ENCODE data around the gene SLK.

The SLK gene

DNA sequence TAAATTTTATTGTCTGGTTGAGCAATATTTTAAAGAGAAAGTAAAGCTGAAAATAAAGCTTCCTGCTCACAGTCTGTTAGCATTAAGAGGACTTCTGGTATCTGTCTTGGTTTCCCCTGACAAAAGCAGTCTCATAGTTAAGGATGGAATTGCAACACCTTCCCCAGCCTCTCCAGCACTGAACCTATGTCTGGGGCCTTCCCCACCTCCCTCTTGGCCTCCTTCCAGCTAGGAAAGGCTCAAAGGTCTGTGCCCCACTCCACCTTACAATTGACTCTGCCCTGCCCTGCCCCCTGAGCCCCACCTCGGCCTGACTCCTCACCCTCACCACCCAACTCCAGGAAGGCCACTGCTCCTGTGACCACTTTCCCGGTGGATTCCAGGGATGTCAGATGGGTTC, 85.5 kb downstream of the SLK start:
- no peak overlapping the region for H3K4me3 ChIP-seq (ENCODE audit: low read length in 2 of 2)
- peaks cover 0 to 2% of the 10 kb centered on the region in 2 donors for H3K27me3 ChIP-seq (ENCODE audit: control insufficient read depth in 1 of 2, insufficient read depth in 2 of 2, low read length in 2 of 2)
- no peak overlapping the region for H3K27ac ChIP-seq (ENCODE audit: low read length)
- no peaks in the 10 kb centered on the region for H3K9me3 ChIP-seq (ENCODE audit: control insufficient read depth in 2 of 2, low read length in 2 of 2)
- H3K9ac ChIP-seq (ENCODE audit: low read length in 2 of 2), result no peak overlapping the region
- no peaks in the 10 kb centered on the region for H3K36me3 ChIP-seq (ENCODE audit: control insufficient read depth in 2 of 2, insufficient read depth in 2 of 2, low read length in 2 of 2)
- H3K4me1 ChIP-seq (ENCODE audit: control insufficient read depth, insufficient read depth, low read length), result no peaks in the 10 kb centered on the region

DNA sequence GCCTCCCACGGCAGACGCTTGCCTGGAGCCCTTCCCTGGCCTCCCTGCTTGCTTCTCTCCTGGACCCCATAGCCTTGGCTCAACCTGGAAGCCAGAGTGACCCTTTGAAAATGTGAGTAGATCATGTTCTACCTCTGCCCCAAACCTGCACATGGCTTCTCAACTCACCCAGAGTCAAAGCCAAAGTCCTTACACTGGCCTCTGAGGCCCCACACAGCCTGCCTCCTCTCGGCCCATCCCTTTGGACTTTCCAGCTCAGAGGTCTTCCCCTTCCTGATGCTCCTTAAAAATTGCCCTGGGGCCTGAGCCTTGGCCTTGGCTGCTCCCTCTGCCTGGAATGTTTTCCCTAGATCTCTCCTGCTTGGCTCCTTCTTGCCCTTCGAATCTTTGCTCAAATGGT, 86.3 kb downstream of the SLK start:
- H3K9ac ChIP-seq (ENCODE audit: low read length in 2 of 2), result no peak overlapping the region
- H3K4me3 ChIP-seq (ENCODE audit: low read length in 2 of 2), result no peak overlapping the region
- no peak overlapping the region for H3K27ac ChIP-seq (ENCODE audit: low read length)

DNA sequence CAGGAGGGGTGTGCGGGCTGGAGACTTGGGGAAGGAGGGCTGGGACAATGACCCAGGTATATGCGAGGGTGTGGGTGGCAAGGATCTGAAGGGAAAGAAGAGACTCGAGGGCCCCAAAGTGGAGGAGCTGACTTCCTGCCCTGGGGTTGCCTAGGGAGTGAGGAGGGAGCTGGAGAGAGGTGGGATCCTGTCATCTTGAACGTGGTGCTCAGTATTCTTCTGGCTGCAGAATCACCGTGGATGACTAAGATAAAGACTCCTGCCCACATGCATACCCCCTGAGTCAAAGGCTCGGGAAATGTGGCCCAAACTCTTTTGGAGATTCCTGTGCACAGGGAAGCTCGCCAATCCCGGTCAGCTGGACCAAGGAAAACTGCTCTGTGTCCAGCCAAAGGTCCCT, 87.5 kb downstream of the SLK start:
- Histone ChIP-seq H3K9me3 (ENCODE audit: control insufficient read depth in 2 of 2, low read length in 2 of 2) (no peaks in the 10 kb centered on the region), H3K27ac (ENCODE audit: low read length) (no peak overlapping the region), H3K4me1 (ENCODE audit: control insufficient read depth, insufficient read depth, low read length) (no peaks in the 10 kb centered on the region), H3K4me3 (ENCODE audit: low read length in 2 of 2) (no peak overlapping the region), H3K27me3 (ENCODE audit: control insufficient read depth in 1 of 2, insufficient read depth in 2 of 2, low read length in 2 of 2) (no peaks in the 10 kb centered on the region), H3K36me3 (ENCODE audit: control insufficient read depth in 2 of 2, insufficient read depth in 2 of 2, low read length in 2 of 2) (no peaks in the 10 kb centered on the region), H3K9ac (ENCODE audit: low read length in 2 of 2) (no peak overlapping the region)

More for the DNA sequence above, 86.3 kb downstream of the SLK start:
- H3K36me3 ChIP-seq (ENCODE audit: control insufficient read depth in 2 of 2, insufficient read depth in 2 of 2, low read length in 2 of 2), result no peaks in the 10 kb centered on the region
- no peaks in the 10 kb centered on the region for H3K9me3 ChIP-seq (ENCODE audit: control insufficient read depth in 2 of 2, low read length in 2 of 2)
- no peaks in the 10 kb centered on the region for H3K4me1 ChIP-seq (ENCODE audit: control insufficient read depth, insufficient read depth, low read length)
- peaks cover 0 to 2% of the 10 kb centered on the region in 2 donors for H3K27me3 ChIP-seq (ENCODE audit: control insufficient read depth in 1 of 2, insufficient read depth in 2 of 2, low read length in 2 of 2)

DNA sequence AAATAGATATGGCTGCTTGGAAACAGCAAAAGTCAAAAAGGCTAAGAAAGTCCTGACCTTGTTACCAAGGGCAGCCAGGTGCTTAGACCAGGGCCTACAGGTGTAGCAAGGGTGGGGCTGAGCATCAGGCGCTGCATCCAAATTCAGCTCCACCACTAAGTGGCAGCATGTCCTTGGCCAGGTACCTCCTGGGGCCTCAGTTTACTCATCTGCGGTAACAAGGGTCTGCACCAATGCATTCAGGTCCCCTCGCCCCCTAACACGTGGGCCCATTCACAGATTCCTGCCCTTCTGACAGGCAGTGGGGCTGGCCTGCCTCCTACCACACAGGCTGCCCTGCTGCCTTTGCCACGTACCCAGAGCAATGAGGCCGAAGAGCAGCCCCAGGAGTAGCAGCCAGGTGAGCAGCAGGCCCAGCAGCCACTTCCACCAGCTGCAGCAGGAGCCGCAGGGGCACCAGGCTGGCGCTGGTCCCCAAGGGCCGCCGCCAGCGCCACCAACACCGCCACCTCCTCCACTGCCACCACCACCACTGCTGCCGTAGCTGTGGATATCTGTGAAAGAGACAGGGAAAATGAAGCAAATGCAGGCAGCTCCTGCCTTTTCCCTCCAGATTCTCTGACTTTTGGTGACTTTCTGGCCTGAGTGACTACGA, 89.8 kb downstream of the SLK start:
- no peak overlapping the region for H3K4me3 ChIP-seq (ENCODE audit: low read length in 2 of 2)
- H3K4me1 ChIP-seq (ENCODE audit: control insufficient read depth, insufficient read depth, low read length), result no peaks in the 10 kb centered on the region

DNA sequence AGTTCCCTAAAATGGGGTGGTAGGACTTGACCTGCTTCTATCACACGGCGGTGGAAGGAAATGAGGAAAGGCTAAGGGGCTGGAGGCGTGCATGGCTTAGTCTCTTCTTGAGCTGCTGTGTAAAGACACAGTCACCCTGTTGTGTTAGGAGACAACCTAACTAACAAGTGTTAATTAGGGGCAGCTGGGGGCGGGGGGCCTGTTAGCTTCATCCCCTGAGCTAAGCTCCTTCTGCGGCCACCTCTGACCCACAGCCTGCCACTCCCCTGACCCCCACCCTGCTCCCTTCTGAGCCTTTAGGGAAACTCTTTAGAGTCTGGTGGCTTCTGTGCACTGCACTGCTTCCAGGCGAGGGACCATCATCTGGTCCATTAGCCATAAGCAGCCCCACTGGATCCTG, 90.8 kb downstream of the SLK start:
- H3K9me3 ChIP-seq (ENCODE audit: control insufficient read depth in 2 of 2, low read length in 2 of 2), result no peaks in the 10 kb centered on the region
- no peaks in the 10 kb centered on the region for H3K4me1 ChIP-seq (ENCODE audit: control insufficient read depth, insufficient read depth, low read length)
- H3K9ac ChIP-seq (ENCODE audit: low read length in 2 of 2), result no peak overlapping the region
- H3K27ac ChIP-seq (ENCODE audit: low read length), result no peak overlapping the region
- H3K27me3 ChIP-seq (ENCODE audit: control insufficient read depth in 1 of 2, insufficient read depth in 2 of 2, low read length in 2 of 2), result no peaks in the 10 kb centered on the region
- no peaks in the 10 kb centered on the region for H3K36me3 ChIP-seq (ENCODE audit: control insufficient read depth in 2 of 2, insufficient read depth in 2 of 2, low read length in 2 of 2)
- no peak overlapping the region for H3K4me3 ChIP-seq (ENCODE audit: low read length in 2 of 2)

More for the DNA sequence above, 89.8 kb downstream of the SLK start:
- H3K27me3 ChIP-seq (ENCODE audit: control insufficient read depth in 1 of 2, insufficient read depth in 2 of 2, low read length in 2 of 2), result no peaks in the 10 kb centered on the region
- no peak overlapping the region for H3K9ac ChIP-seq (ENCODE audit: low read length in 2 of 2)
- H3K36me3 ChIP-seq (ENCODE audit: control insufficient read depth in 2 of 2, insufficient read depth in 2 of 2, low read length in 2 of 2), result no peaks in the 10 kb centered on the region
- no peak overlapping the region for H3K27ac ChIP-seq (ENCODE audit: low read length)
- no peaks in the 10 kb centered on the region for H3K9me3 ChIP-seq (ENCODE audit: control insufficient read depth in 2 of 2, low read length in 2 of 2)

DNA sequence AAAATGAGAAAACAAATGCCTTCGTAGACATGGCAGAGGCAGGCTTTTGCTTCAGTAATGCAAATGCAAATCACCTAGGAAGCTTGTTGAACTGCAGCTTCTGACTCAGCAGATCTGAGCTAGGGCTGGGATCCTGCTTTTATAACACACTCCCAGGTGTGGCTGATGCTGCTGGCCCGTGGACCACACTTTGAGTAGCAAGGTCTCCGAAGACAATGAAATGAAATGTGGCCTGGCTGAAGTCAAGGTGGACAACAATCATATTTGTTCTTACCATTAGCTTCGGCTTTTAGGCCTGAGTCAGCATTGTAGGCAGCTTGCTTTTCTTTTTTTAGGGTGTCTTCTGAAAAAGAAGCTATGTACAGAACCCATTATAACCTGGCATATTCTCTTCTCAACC, 92.4 kb downstream of the SLK start:
- Histone ChIP-seq H3K9ac (ENCODE audit: low read length in 2 of 2) (no peak overlapping the region), H3K36me3 (ENCODE audit: control insufficient read depth in 2 of 2, insufficient read depth in 2 of 2, low read length in 2 of 2) (no peaks in the 10 kb centered on the region), H3K4me1 (ENCODE audit: control insufficient read depth, insufficient read depth, low read length) (no peaks in the 10 kb centered on the region)

DNA sequence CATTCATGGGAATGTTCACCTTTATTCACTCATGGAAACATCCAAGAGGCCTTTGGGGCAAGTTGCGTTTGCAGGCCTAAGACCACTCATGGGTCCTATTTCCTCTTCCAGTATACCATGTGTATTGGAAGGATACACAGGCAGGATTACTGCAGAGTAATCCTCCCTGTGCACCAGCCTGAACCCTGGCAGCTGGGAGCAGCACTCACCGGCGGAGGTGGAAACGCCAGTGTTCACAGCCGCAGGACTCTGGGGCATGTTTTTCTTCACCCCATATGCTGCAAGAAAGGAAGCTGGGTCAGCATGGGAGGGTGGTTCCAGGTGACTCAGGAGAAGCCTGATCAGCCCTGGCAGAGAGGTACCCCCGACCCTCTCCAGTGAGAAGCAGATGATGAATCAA, 94.3 kb downstream of the SLK start:
- Histone ChIP-seq H3K9ac (ENCODE audit: low read length in 2 of 2) (no peak overlapping the region), H3K4me3 (ENCODE audit: low read length in 2 of 2) (no peak overlapping the region), H3K9me3 (ENCODE audit: control insufficient read depth in 2 of 2, low read length in 2 of 2) (no peaks in the 10 kb centered on the region), H3K36me3 (ENCODE audit: control insufficient read depth in 2 of 2, insufficient read depth in 2 of 2, low read length in 2 of 2) (no peaks in the 10 kb centered on the region), H3K4me1 (ENCODE audit: control insufficient read depth, insufficient read depth, low read length) (no peaks in the 10 kb centered on the region), H3K27ac (ENCODE audit: low read length) (no peak overlapping the region), H3K27me3 (ENCODE audit: control insufficient read depth in 1 of 2, insufficient read depth in 2 of 2, low read length in 2 of 2) (peaks cover 2 to 4% of the 10 kb centered on the region in 2 donors)

More for the DNA sequence above, 92.4 kb downstream of the SLK start:
- H3K4me3 ChIP-seq (ENCODE audit: low read length in 2 of 2), result no peak overlapping the region
- peaks cover 1 to 2% of the 10 kb centered on the region in 2 donors for H3K27me3 ChIP-seq (ENCODE audit: control insufficient read depth in 1 of 2, insufficient read depth in 2 of 2, low read length in 2 of 2)
- H3K9me3 ChIP-seq (ENCODE audit: control insufficient read depth in 2 of 2, low read length in 2 of 2), result no peaks in the 10 kb centered on the region
- H3K27ac ChIP-seq (ENCODE audit: low read length), result no peak overlapping the region

DNA sequence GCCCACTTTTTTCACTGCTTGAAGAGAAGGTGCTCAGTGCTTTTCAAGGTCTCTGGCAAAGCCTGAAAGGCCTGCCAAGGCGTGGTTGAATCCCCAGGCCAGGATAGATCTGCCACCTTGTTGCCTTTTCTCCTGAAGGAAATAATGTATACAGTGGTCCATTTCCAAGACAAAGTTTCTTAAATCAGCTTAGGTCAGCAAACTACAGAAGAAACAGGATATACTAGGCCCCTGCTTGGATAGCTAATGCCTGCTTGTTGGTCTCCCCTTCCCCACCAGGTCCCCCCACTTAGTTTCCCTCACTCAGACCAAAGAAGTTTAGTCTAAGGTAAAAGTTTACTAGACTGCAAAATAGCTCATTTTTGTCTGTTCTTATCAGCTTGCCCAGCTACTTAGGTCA, 98.8 kb downstream of the SLK start:
- Histone ChIP-seq H3K36me3 (ENCODE audit: control insufficient read depth in 2 of 2, insufficient read depth in 2 of 2, low read length in 2 of 2) (no peaks in the 10 kb centered on the region), H3K9ac (ENCODE audit: low read length in 2 of 2) (no peak overlapping the region), H3K4me1 (ENCODE audit: control insufficient read depth, insufficient read depth, low read length) (no peaks in the 10 kb centered on the region), H3K4me3 (ENCODE audit: low read length in 2 of 2) (no peak overlapping the region), H3K9me3 (ENCODE audit: control insufficient read depth in 2 of 2, low read length in 2 of 2) (no peaks in the 10 kb centered on the region), H3K27ac (ENCODE audit: low read length) (no peak overlapping the region), H3K27me3 (ENCODE audit: control insufficient read depth in 1 of 2, insufficient read depth in 2 of 2, low read length in 2 of 2) (peaks cover 2 to 4% of the 10 kb centered on the region in 2 donors)

DNA sequence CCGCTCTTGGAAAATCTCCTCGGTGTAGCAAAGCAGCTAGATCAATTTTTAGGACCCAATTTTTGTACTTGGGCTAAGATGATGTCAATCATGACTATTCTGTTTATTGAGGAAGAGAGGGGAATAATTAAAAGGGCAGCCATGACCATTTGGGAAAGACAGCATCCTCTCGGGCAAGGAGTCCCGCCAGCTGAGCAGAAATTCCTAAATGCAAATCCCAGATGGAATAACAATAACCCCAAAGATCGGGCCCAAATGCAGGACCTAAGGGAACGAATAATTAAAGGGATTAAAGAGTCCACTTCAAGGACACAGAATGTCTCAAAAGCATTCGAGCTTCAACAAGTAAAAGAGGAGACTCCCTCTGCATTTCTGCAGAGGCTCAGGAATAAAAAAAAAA, 100.0 kb downstream of the SLK start:
- no peaks in the 10 kb centered on the region for H3K9me3 ChIP-seq (ENCODE audit: control insufficient read depth in 2 of 2, low read length in 2 of 2)
- H3K4me1 ChIP-seq (ENCODE audit: control insufficient read depth, insufficient read depth, low read length), result no peaks in the 10 kb centered on the region
- H3K9ac ChIP-seq (ENCODE audit: low read length in 2 of 2), result no peak overlapping the region
- H3K27me3 ChIP-seq (ENCODE audit: control insufficient read depth in 1 of 2, insufficient read depth in 2 of 2, low read length in 2 of 2), result peaks cover 2 to 6% of the 10 kb centered on the region in 2 donors
- H3K27ac ChIP-seq (ENCODE audit: low read length), result no peak overlapping the region
- H3K36me3 ChIP-seq (ENCODE audit: control insufficient read depth in 2 of 2, insufficient read depth in 2 of 2, low read length in 2 of 2), result no peaks in the 10 kb centered on the region
- H3K4me3 ChIP-seq (ENCODE audit: low read length in 2 of 2), result no peak overlapping the region

DNA sequence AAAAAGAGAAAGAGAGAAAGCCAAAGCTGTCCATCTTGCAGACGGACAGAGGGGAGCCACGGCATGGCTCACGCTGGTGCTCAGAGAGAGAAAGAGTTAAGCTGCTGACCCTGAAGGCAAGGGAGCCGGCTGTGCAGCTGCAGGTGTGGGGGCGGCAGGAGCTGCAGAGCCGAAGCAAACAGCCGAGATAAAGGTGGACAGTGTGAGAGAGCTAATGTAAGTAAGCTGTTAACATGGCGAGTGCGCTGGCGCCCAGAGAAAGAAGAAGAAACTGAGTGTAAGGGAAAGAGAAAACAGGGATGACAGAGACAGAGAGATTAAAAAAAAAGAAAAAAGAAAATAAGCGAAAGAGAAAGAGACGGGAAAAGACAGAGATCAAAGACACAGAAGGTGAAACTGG, 100.6 kb downstream of the SLK start:
- Histone ChIP-seq H3K4me3 (ENCODE audit: low read length in 2 of 2) (no peak overlapping the region), H3K4me1 (ENCODE audit: control insufficient read depth, insufficient read depth, low read length) (no peaks in the 10 kb centered on the region), H3K9me3 (ENCODE audit: control insufficient read depth in 2 of 2, low read length in 2 of 2) (no peaks in the 10 kb centered on the region), H3K36me3 (ENCODE audit: control insufficient read depth in 2 of 2, insufficient read depth in 2 of 2, low read length in 2 of 2) (no peaks in the 10 kb centered on the region), H3K27ac (ENCODE audit: low read length) (no peak overlapping the region), H3K27me3 (ENCODE audit: control insufficient read depth in 1 of 2, insufficient read depth in 2 of 2, low read length in 2 of 2) (peaks cover 2 to 6% of the 10 kb centered on the region in 2 donors), H3K9ac (ENCODE audit: low read length in 2 of 2) (no peak overlapping the region)

DNA sequence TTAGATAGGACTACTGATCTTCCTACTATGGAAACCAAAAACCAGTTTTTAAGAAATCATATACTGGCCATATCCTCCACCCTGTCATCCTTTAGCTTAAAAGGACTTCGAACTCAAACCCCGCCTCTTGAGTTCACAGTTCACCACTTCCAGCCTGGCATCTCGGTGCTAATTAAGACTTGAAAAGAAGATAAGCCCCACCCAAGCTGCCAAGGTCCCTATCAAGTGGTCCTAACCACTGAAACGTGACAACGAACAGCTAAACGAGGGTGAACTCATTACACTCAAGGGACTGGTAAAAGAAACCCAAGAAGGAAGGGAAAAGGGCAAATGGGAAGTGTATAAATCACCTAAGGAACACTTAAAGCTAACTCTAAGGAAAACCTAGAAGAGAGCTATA, 102.7 kb downstream of the SLK start:
- Histone ChIP-seq H3K4me3 (ENCODE audit: low read length in 2 of 2) (no peak overlapping the region), H3K9ac (ENCODE audit: low read length in 2 of 2) (no peak overlapping the region), H3K4me1 (ENCODE audit: control insufficient read depth, insufficient read depth, low read length) (no peaks in the 10 kb centered on the region), H3K27me3 (ENCODE audit: control insufficient read depth in 1 of 2, insufficient read depth in 2 of 2, low read length in 2 of 2) (peaks cover 0 to 5% of the 10 kb centered on the region in 2 donors), H3K9me3 (ENCODE audit: control insufficient read depth in 2 of 2, low read length in 2 of 2) (no peaks in the 10 kb centered on the region), H3K27ac (ENCODE audit: low read length) (no peak overlapping the region), H3K36me3 (ENCODE audit: control insufficient read depth in 2 of 2, insufficient read depth in 2 of 2, low read length in 2 of 2) (no peaks in the 10 kb centered on the region)

All from stomach smooth muscle (tissue), 2 donors.